Mesothelial cell of epicardium (in vitro differentiated cells): ENCODE data around the gene COPS9. TPM values are rescaled to one million over a fixed set of nuclear protein-coding genes. Genes with fewer than 3 reads are reported as not detected.

ENCODE experiments used
- DNase-seq, 2 experiments: peaks; one replicate each; pipeline ENCODE4 v3.0.0; 2021; ENCODE audit warnings: low spot score in 2 of 2; ENCODE audit not compliant: unreplicated experiment in 2 of 2
- H3K27ac Mint-ChIP-seq: 2 replicates; pipeline ENCODE4 v1.8.0; 2021; ENCODE audit warnings: mixed read lengths
- H3K27me3 Mint-ChIP-seq: 2 replicates; pipeline ENCODE4 v1.8.0; 2021; ENCODE audit warnings: low read depth, mixed read lengths
- H3K36me3 Mint-ChIP-seq: 2 replicates; pipeline ENCODE4 v1.8.0; 2021; ENCODE audit warnings: mixed read lengths
- H3K4me1 Mint-ChIP-seq: 2 replicates; pipeline ENCODE4 v1.8.0; 2021; ENCODE audit warnings: mixed read lengths
- H3K4me3 Mint-ChIP-seq: 2 replicates; pipeline ENCODE4 v1.8.0; 2021; ENCODE audit warnings: mild to moderate bottlenecking, moderate library complexity, mixed read lengths
- H3K9me3 Mint-ChIP-seq: 2 replicates; pipeline ENCODE4 v1.8.0; 2021; ENCODE audit warnings: mixed read lengths
- CTCF ChIP-seq: fragments of 200-600 bp; sonication (generic); IDR thresholded peaks from one replicate; pipeline ENCODE4 v1.5.0; 2021; ENCODE audit warnings: antibody characterized with exemption; ENCODE audit not compliant: unreplicated experiment
- total RNA-seq: library from RNA; stranded (reverse); gene quantifications from 3 replicates; pipeline ENCODE4 v1.2.1, GENCODE V29; 2021

Gene COPS9
- total RNA-seq, 1 donor from 2014 or later = 93.6 TPM

DNA sequence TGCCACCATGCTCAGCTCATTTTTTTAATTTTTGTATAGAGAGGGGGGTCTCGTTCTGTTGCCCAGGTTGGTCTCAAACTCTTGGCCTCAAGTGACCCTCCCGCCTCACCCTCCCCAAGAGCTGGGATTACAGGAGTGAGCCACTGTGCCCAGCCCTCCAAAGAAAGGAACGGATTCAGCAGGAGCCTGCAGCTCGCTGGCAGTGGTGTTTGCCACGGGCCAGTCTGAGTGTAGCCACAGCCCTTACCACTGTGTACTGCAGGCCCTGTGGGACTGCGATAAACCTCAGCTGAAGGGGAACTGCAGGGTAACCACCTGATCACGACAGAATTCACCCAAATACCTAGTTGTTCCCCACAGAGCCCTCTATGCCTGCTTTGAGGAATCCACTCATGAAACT is 6.8 kb downstream of the COPS9 start:
- no peak for DNase-seq
- no peak for TF ChIP-seq CTCF
- Mint-ChIP-seq H3K4me3 (no peak overlapping the region), H3K9me3 (no peaks in the 10 kb centered on the region), H3K27ac (no peak overlapping the region), H3K27me3 (no peaks in the 10 kb centered on the region), H3K4me1 (peaks cover 2% of the 10 kb centered on the region), H3K36me3 (peaks cover 60% of the 10 kb centered on the region)

DNA sequence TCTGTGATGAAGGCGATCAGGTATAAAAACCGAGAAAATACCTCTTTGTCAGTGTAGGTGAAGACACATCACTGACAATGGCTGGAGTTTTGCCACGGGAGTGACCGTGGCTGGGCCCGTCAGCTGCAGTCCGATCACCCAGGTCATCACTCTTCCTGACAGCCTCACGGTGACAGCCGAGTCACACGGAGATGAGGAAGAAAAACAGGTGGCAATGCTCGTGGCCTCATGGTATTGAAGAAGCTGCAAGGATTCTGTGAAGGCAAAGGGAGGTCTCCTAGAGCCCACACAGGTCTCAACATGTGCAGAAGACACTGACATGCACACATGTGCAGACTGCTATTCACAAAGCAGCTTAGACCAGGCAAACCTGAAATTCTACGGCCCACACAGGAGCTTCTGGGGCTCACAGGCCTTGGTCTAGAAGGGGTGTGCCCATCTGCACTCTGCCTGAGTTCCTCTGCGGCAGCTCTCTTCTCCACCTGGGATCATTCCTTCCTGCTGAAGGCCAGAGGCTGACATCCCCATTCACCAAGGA is 7.4 kb downstream of the COPS9 start:
- no peak for DNase-seq
- H3K36me3 Mint-ChIP-seq = peaks cover 60% of the 10 kb centered on the region

GRCh38 chr2:240127911-240128607 is 8.0 kb downstream of the COPS9 start:
- Mint-ChIP-seq H3K27ac (no peak overlapping the region), H3K4me1 (no peaks in the 10 kb centered on the region), H3K27me3 (no peaks in the 10 kb centered on the region), H3K36me3 (peaks cover 57% of the 10 kb centered on the region), H3K4me3 (no peak overlapping the region), H3K9me3 (no peaks in the 10 kb centered on the region)
- no peak for TF ChIP-seq CTCF
- DNase-seq = no peak

More for the DNA sequence above, 7.4 kb downstream of the COPS9 start:
- H3K27ac Mint-ChIP-seq = no peak overlapping the region
- H3K9me3 Mint-ChIP-seq = no peaks in the 10 kb centered on the region
- no peak for TF ChIP-seq CTCF
- H3K27me3 Mint-ChIP-seq = no peaks in the 10 kb centered on the region
- H3K4me1 Mint-ChIP-seq = peaks cover 2% of the 10 kb centered on the region
- H3K4me3 Mint-ChIP-seq = no peak overlapping the region

DNA sequence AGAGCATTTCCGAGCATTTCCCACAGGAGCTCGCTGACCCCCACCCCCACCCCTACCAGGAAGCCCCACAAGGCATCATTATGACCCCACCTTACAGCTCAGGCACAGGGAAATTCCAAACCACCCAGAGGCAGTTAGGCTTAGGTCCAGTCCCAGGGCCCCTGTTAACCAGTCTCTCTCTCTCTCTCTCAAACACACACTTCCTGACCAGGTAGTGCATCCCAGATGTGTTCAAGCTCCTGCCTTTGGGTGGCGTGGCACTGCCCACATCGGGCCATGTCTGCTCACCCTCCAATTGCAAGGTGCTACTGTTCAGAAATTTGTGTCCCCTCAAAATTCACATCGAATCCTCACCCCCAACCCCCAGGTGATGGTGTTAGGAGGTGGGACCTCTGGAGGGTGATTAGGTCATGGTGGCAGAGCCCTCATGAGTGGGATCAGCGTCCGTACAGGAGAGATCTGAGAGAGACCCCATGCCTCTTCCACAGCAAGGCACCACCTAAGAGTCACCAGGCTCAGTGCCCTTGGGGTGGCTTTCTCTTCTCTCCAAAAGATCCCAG is 8.8 kb downstream of the COPS9 start:
- H3K4me3 Mint-ChIP-seq = no peak overlapping the region
- no peaks in the 10 kb centered on the region for H3K9me3 Mint-ChIP-seq
- TF ChIP-seq CTCF = no peak
- H3K27ac Mint-ChIP-seq = no peak overlapping the region
- no peak for DNase-seq
- H3K4me1 Mint-ChIP-seq = no peaks in the 10 kb centered on the region
- H3K27me3 Mint-ChIP-seq = no peaks in the 10 kb centered on the region
- H3K36me3 Mint-ChIP-seq = peaks cover 54% of the 10 kb centered on the region

DNA sequence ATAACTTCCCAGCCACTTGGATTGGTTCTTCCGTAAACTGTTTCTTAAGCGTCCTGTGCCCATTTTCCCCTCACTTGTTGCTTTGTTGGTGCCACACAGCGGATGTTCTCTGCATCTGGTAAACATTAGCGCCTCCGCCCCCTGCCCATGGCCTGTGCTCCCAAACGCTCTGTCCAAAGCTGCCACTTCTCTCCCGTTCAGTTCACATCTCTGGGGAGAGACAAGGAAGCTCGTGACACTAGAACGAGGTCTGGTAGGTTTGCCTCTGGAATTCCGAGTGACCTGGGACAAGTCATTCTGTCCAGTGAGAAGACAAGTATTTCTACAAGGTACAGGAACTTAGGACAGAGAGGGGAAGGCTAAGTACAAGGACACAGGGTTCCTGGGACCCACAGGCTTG is 9.4 kb downstream of the COPS9 start:
- H3K27me3 Mint-ChIP-seq = peaks cover under 1% of the 10 kb centered on the region
- H3K9me3 Mint-ChIP-seq = no peaks in the 10 kb centered on the region
- TF ChIP-seq CTCF = no peak
- H3K4me1 Mint-ChIP-seq = no peaks in the 10 kb centered on the region
- H3K36me3 Mint-ChIP-seq = peaks cover 51% of the 10 kb centered on the region
- H3K27ac Mint-ChIP-seq = no peak overlapping the region
- no peak overlapping the region for H3K4me3 Mint-ChIP-seq
- no peak for DNase-seq
